ENCODE data around the gene GJC1.
"Not testable (repeated sequence)": the region's sequence is repeated elsewhere in the genome, so short reads cannot be mapped to it uniquely, and the experiment has no call there.

The GJC1 gene

GRCh38 chr17:44812263-44812662 is 17.8 kb downstream of the GJC1 start:
- DNase-seq = no peak
- H3K27ac Mint-ChIP-seq = no peak overlapping the region
- TF ChIP-seq CTCF (IDR thresholded peaks at IDR 0.05) = no peak
- H3K4me3 Mint-ChIP-seq = no peak overlapping the region
- no peaks in the 10 kb centered on the region for H3K4me1 Mint-ChIP-seq
- H3K9me3 Mint-ChIP-seq = no peaks in the 10 kb centered on the region
- H3K27me3 Mint-ChIP-seq (ENCODE audit: low read depth, poor library complexity) = no peaks in the 10 kb centered on the region
- H3K36me3 Mint-ChIP-seq (ENCODE audit: low read depth) = peaks cover 61% of the 10 kb centered on the region

- not testable (repeated sequence) for H3K4me3 Mint-ChIP-seq; DNase-seq; H3K4me1 Mint-ChIP-seq; H3K27me3 Mint-ChIP-seq (ENCODE audit: low read depth, poor library complexity); H3K9me3 Mint-ChIP-seq
- peak overlapping the region; percentile 76 for H3K27ac Mint-ChIP-seq
- peaks cover 77% of the 10 kb centered on the region for H3K36me3 Mint-ChIP-seq (ENCODE audit: low read depth)
Measured at GRCh38 chr17:44808656-44809388, 21.3 kb downstream of the GJC1 start.

GRCh38 chr17:44808156-44808555 is 21.9 kb downstream of the GJC1 start:
- H3K36me3 Mint-ChIP-seq (ENCODE audit: low read depth) = peaks cover 73% of the 10 kb centered on the region
- TF ChIP-seq CTCF (IDR thresholded peaks at IDR 0.05) = no peak
- no peak for DNase-seq
- no peaks in the 10 kb centered on the region for H3K4me1 Mint-ChIP-seq
- H3K27me3 Mint-ChIP-seq (ENCODE audit: low read depth, poor library complexity) = no peaks in the 10 kb centered on the region
- peak overlapping the region; percentile 76 for H3K27ac Mint-ChIP-seq
- H3K4me3 Mint-ChIP-seq = no peak overlapping the region
- no peaks in the 10 kb centered on the region for H3K9me3 Mint-ChIP-seq

GRCh38 chr17:44807817-44808155 is 22.3 kb downstream of the GJC1 start:
- no peak overlapping the region for H3K4me3 Mint-ChIP-seq
- H3K4me1 Mint-ChIP-seq = no peaks in the 10 kb centered on the region
- H3K27me3 Mint-ChIP-seq (ENCODE audit: low read depth, poor library complexity) = no peaks in the 10 kb centered on the region
- H3K9me3 Mint-ChIP-seq = no peaks in the 10 kb centered on the region
- peaks cover 73% of the 10 kb centered on the region for H3K36me3 Mint-ChIP-seq (ENCODE audit: low read depth)
- peak overlapping the region; percentile 76 for H3K27ac Mint-ChIP-seq
- DNase-seq = no peak
- TF ChIP-seq CTCF (IDR thresholded peaks at IDR 0.05) = no peak

- no peak overlapping the region for H3K4me3 Mint-ChIP-seq
- H3K36me3 Mint-ChIP-seq (ENCODE audit: low read depth) = peaks cover 73% of the 10 kb centered on the region
Measured at GRCh38 chr17:44807093-44807816, 22.8 kb downstream of the GJC1 start.

More at GRCh38 chr17:44807093-44807816, 22.8 kb downstream of the GJC1 start:
- Mint-ChIP-seq H3K27ac (peak overlapping the region; percentile 76), H3K9me3 (no peaks in the 10 kb centered on the region), H3K4me1 (no peaks in the 10 kb centered on the region), H3K27me3 (ENCODE audit: low read depth, poor library complexity) (no peaks in the 10 kb centered on the region)
- no peak for DNase-seq
- no peak for TF ChIP-seq CTCF (IDR thresholded peaks at IDR 0.05)

All from nephron progenitor cell (in vitro differentiated cells).